ENCODE results near the gene LMTK3. TPM values are rescaled to one million over a fixed set of nuclear protein-coding genes. Genes with fewer than 3 reads are reported as not detected.

LMTK3 gene
- total and polyA plus RNA-seq, 2 of the 4 experiments (the other 2 are of a cell fraction), result 0.18 to 0.87 TPM

GRCh38 chr19:48524221-48524620 is 12.6 kb upstream of the LMTK3 start:
- ChIA-PET POLR2A (ENCODE audit: unreplicated experiment) (no interaction called here), CTCF (no interaction called here)
- no peak overlapping the region for H3K9ac ChIP-seq (ENCODE audit: low read depth, low read length)
- no peak overlapping the region for H2BK5ac ChIP-seq (ENCODE audit: low read depth, low read length, poor library complexity, severe bottlenecking)
- H4K8ac ChIP-seq (ENCODE audit: low read depth in 2 of 2, low read length in 2 of 2), result no peak overlapping the region
- H4K20me1 ChIP-seq (ENCODE audit: insufficient read depth, low read length), result no peaks in the 10 kb centered on the region
- no peaks in the 10 kb centered on the region for H3K36me3 ChIP-seq (ENCODE audit: control insufficient read depth, insufficient read depth, low read length)
- no peak overlapping the region for H2BK120ac ChIP-seq (ENCODE audit: low read depth, low read length)
- H3K4me3 ChIP-seq (ENCODE audit: insufficient read depth, low read depth, low read length), result no peak overlapping the region
- WGBS, 2 experiments (ENCODE audit: extremely low coverage in 2 of 2, insufficient read length in 1 of 2), result no CpG with 5 or more reads among the region's 2 CpGs
- peaks cover 17% of the 10 kb centered on the region for H3K9me3 ChIP-seq (ENCODE audit: control insufficient read depth, insufficient read depth, low read length)
- no peak overlapping the region for H2BK20ac ChIP-seq (ENCODE audit: low read depth, low read length)
- DNase-seq (no peak), ATAC-seq (ENCODE audit: low read depth) (no peak)
- H3K23ac ChIP-seq (ENCODE audit: low read depth, low read length), result no peak overlapping the region
- no peaks in the 10 kb centered on the region for H3K9me1 ChIP-seq (ENCODE audit: insufficient read depth, low read length)
- H3K4me1 ChIP-seq (ENCODE audit: control insufficient read depth, insufficient read depth, low read length), result no peaks in the 10 kb centered on the region
- no peak overlapping the region for H2AK5ac ChIP-seq (ENCODE audit: low read depth, low read length)
- no peak for TF ChIP-seq MAZ (IDR thresholded peaks at IDR 0.05; ENCODE audit: borderline replicate concordance, low read depth, low read length)
- TF ChIP-seq RFX5 (IDR thresholded peaks at IDR 0.05; ENCODE audit: low read depth, low read length), result no peak
- no peak for TF ChIP-seq RCOR1 (IDR thresholded peaks at IDR 0.05; ENCODE audit: insufficient replicate concordance, low read length)
- TF ChIP-seq CEBPB (IDR thresholded peaks at IDR 0.05; ENCODE audit: low read depth, low read length), result no peak
- no peak for TF ChIP-seq MAFK (IDR thresholded peaks at IDR 0.05; ENCODE audit: low read depth, low read length)
- TF ChIP-seq BHLHE40 (IDR thresholded peaks at IDR 0.05; ENCODE audit: low read depth, low read length), result no peak
- no peak overlapping the region for H3K18ac ChIP-seq (ENCODE audit: low read depth, low read length)
- H4K5ac ChIP-seq (ENCODE audit: low read depth, low read length), result no peak overlapping the region
- H3K27me3 ChIP-seq (ENCODE audit: control insufficient read depth, insufficient read depth, low read length), result no peaks in the 10 kb centered on the region; the same call in 1 of the 2 replicates
- H3K14ac ChIP-seq (replicated peaks; ENCODE audit: low read depth, low read length), result no peak overlapping the region
- no peak overlapping the region for H3K4ac ChIP-seq (ENCODE audit: low read depth, low read length)
- dilution Hi-C loops (cut with HindIII; ENCODE audit: low sequenced_read_pairs, unreplicated experiment) (no loop called here), intact Hi-C loops (cut with micrococcal nuclease) (no loop called here), in situ Hi-C loops (cut with MboI; ENCODE audit: low sequenced_read_pairs) (no loop called here)
- no peak overlapping the region for H3K4me2 ChIP-seq (ENCODE audit: low read depth, low read length)
- H2AK9ac ChIP-seq (replicated peaks; ENCODE audit: low read depth, low read length, poor library complexity), result no peak overlapping the region
- no peaks in the 10 kb centered on the region for H3K79me1 ChIP-seq (ENCODE audit: low read depth in 1 of 2, low read length in 2 of 2)
- no peak overlapping the region for H3K27ac ChIP-seq (ENCODE audit: insufficient read depth, low read length)
- no peak overlapping the region for H4K91ac ChIP-seq (ENCODE audit: insufficient read depth, low read depth, low read length)
- no TSS peak for BruUV-seq (replicated peaks)
- no peak overlapping the region for H2BK15ac ChIP-seq (ENCODE audit: low read depth, low read length)
- no peak overlapping the region for H3K56ac ChIP-seq (ENCODE audit: extremely low read depth, insufficient read depth, low read length)
- no peak overlapping the region for H2AFZ ChIP-seq (replicated peaks; ENCODE audit: low read length, poor library complexity)

All from IMR-90 (cell line).